Natural killer cell (primary cell): ENCODE results near the gene SPATS2L. TPM values are rescaled to one million over a fixed set of nuclear protein-coding genes. Genes with fewer than 3 reads are reported as not detected.

Experiments
- ATAC-seq, 3 donors: fragments of 150-1000 bp in 2 of 3; fragments of 200-7000 bp in 1 of 3; cut with Tn5 transposase; 1 replicate in 1 of 3; 2 replicates in 2 of 3; pipeline ENCODE4 v1.10.0; 2021; ENCODE audit warnings: mild to moderate bottlenecking in 2 of 3, moderate library complexity in 2 of 3
- DNase-seq, 2 donors: peaks; one replicate each; pipeline versions ENCODE4 v3.0.0 to v3.0.0-alpha.2; 2013 to 2021; ENCODE audit warnings: mixed read lengths in 1 of 2
- H3K27ac ChIP-seq: one replicate; pipeline ENCODE4 v1.5.1; 2013; ENCODE audit warnings: mild to moderate bottlenecking, low read length
- H3K27me3 ChIP-seq: one replicate; pipeline ENCODE4 v1.6.1; 2013; ENCODE audit warnings: low read length; ENCODE audit not compliant: control insufficient read depth, insufficient read depth
- H3K36me3 ChIP-seq: one replicate; pipeline ENCODE4 v1.6.1; 2013; ENCODE audit warnings: low read length; ENCODE audit not compliant: control insufficient read depth, insufficient read depth
- H3K4me1 ChIP-seq: one replicate; pipeline ENCODE4 v1.6.1; 2013; ENCODE audit warnings: low read length; ENCODE audit not compliant: control insufficient read depth, insufficient read depth
- H3K4me3 ChIP-seq: one replicate; pipeline ENCODE4 v1.5.1; 2013; ENCODE audit warnings: low read length
- H3K9me3 ChIP-seq: one replicate; pipeline ENCODE4 v1.6.1; 2013; ENCODE audit warnings: low read length; ENCODE audit not compliant: control insufficient read depth, insufficient read depth
- H3K27ac Mint-ChIP-seq, 2 donors: one replicate each; pipeline ENCODE4 v1.8.0; 2022; ENCODE audit warnings: mild to moderate bottlenecking in 2 of 2, mixed read lengths in 2 of 2, moderate library complexity in 1 of 2
- H3K27me3 Mint-ChIP-seq, 2 donors: one replicate each; pipeline ENCODE4 v1.8.0; 2022; ENCODE audit warnings: low read depth in 2 of 2, mixed read lengths in 2 of 2
- H3K36me3 Mint-ChIP-seq: one replicate; pipeline ENCODE4 v1.8.0; 2022; ENCODE audit warnings: mixed read lengths
- H3K4me1 Mint-ChIP-seq, 2 donors: one replicate each; pipeline ENCODE4 v1.8.0; 2022; ENCODE audit warnings: mixed read lengths in 2 of 2
- H3K4me3 Mint-ChIP-seq: one replicate; pipeline ENCODE4 v1.8.0; 2022; ENCODE audit warnings: mild to moderate bottlenecking, moderate library complexity, mixed read lengths
- H3K9me3 Mint-ChIP-seq, 2 donors: one replicate each; pipeline ENCODE4 v1.8.0; 2022; ENCODE audit warnings: mixed read lengths in 2 of 2
- WGBS: methylation state at CpG from one replicate; pipeline ENCODE4 v1.1.7; 2013; ENCODE audit warnings: missing lambda C conversion rate; ENCODE audit not compliant: insufficient coverage; 5-methylcytosine and 5-hydroxymethylcytosine counted together
- intact Hi-C: fragments of 100-400 bp; cut with micrococcal nuclease; formaldehyde crosslinking; loops from one replicate; pipeline ENCODE4 v1.14.2; 2022
- total RNA-seq, 4 donors: library from RNA; stranded (reverse); fragments of 120-200 nt in 1 of 4; gene quantifications; one replicate each; pipeline versions ENCODE4 v1.2.3 to v1.2.4, GENCODE V29; 2013 to 2022
- TF ChIP-seq, protein P1 (sequence below): fragments of 200-600 bp; IDR thresholded peaks from one replicate; pipeline ENCODE4 v1.8.0; 2022; ENCODE audit warnings: antibody characterized with exemption

The SPATS2L gene
- total RNA-seq, 3 donors from 2014 or later (not counting 1 experiment from before 2014, with no cell fraction given) = 3.8 to 10.9 (median 4.4) TPM

DNA sequence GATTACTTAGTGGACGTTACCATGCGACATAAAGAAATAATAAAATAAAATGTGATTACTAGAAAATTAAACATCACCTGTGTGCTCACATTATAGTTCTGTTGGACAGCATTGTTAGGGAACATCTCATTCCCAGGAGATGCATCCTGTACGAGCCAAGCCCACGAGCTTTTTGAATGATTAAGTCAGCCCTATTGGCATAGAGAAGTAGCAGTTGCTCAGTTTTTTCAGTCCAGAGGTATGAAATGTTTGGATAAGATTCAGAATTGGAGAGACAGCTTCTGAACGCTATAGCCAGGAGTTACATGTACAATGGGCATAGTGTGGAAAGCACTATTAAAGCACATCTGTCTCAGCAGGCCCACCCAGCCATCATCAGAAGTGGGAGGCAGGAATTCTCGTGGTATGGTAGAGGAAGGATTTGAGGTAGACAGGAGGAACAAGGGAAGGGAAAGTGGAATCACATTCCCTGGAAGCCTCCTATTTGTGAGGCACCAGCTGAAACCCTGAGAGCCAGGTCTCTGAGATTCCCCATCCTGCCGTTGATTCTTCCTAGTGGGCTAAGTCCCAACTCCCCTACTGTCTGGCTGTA lies 8.6 kb downstream of the SPATS2L start:
- H3K4me1 ChIP-seq = no peaks in the 10 kb centered on the region
- no peak overlapping the region for H3K4me3 ChIP-seq
- no peaks in the 10 kb centered on the region for H3K9me3 Mint-ChIP-seq
- H3K27ac Mint-ChIP-seq = no peak overlapping the region
- H3K27ac ChIP-seq = no peak overlapping the region
- H3K36me3 Mint-ChIP-seq = no peaks in the 10 kb centered on the region
- no peaks in the 10 kb centered on the region for H3K27me3 ChIP-seq
- DNase-seq (no peak), ATAC-seq (no peak)
- no peaks in the 10 kb centered on the region for H3K4me1 Mint-ChIP-seq
- WGBS = 93% methylated on average over 5 of the region's 7 CpGs
- H3K27me3 Mint-ChIP-seq = peaks cover 0 to 8% of the 10 kb centered on the region in 2 donors
- no peaks in the 10 kb centered on the region for H3K36me3 ChIP-seq
- H3K9me3 ChIP-seq = no peaks in the 10 kb centered on the region
- H3K4me3 Mint-ChIP-seq = no peak overlapping the region
- intact Hi-C loops = no loop called here
- TF ChIP-seq, protein P1, sequence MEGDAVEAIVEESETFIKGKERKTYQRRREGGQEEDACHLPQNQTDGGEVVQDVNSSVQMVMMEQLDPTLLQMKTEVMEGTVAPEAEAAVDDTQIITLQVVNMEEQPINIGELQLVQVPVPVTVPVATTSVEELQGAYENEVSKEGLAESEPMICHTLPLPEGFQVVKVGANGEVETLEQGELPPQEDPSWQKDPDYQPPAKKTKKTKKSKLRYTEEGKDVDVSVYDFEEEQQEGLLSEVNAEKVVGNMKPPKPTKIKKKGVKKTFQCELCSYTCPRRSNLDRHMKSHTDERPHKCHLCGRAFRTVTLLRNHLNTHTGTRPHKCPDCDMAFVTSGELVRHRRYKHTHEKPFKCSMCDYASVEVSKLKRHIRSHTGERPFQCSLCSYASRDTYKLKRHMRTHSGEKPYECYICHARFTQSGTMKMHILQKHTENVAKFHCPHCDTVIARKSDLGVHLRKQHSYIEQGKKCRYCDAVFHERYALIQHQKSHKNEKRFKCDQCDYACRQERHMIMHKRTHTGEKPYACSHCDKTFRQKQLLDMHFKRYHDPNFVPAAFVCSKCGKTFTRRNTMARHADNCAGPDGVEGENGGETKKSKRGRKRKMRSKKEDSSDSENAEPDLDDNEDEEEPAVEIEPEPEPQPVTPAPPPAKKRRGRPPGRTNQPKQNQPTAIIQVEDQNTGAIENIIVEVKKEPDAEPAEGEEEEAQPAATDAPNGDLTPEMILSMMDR = no peak

DNA sequence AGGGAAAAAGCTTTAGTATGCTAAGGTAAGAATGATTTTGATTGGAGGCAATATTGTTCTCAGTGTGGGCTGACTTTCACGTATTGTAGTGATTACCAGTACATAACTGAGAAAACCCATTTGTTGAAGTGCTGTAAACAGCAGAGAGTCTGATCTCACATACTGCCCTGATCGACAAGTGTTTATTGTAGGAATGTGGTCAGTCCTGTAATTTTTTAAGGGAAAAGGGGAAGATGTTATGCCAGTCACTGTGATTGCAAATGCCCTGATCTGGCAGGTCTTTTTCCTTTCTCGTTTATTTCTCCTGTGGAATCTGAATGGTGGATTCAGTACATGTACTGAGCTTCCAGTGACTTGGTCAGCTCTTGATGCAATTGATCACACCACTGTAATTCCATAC lies 11.5 kb downstream of the SPATS2L start:
- ATAC-seq = no peak
- no peak overlapping the region for H3K27ac Mint-ChIP-seq

DNA sequence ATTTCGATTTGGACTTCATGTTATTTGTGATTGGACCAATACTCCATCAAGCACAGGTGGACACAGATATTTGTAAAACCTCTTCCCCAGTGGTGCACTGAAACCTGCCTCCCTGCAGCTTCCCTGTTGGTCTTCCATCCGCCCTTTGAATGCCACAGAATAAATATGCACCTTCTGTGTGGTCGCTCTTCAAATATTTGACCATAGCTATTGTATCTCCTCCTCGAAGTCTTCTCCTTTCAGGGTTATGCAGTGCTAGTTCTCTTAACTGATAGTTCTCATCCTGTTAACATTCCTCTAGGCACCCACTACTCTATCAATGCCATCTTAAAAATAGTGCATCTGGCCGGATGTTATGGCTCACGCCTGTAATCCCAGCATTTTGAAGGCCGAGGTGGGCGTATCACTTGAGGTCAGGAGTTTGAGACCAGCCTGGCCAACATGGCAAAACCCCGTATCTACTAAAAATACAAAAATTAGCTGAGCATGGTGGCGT lies 12.5 kb downstream of the SPATS2L start:
- Mint-ChIP-seq H3K4me3 (no peak overlapping the region), H3K9me3 (no peaks in the 10 kb centered on the region), H3K36me3 (no peaks in the 10 kb centered on the region), H3K27me3 (no peaks in the 10 kb centered on the region), H3K4me1 (no peaks in the 10 kb centered on the region), H3K27ac (no peak overlapping the region)
- H3K9me3 ChIP-seq = no peaks in the 10 kb centered on the region
- intact Hi-C loops = no loop called here
- H3K4me3 ChIP-seq = no peak overlapping the region
- DNase-seq = no peak
- no peak overlapping the region for H3K27ac ChIP-seq
- no peaks in the 10 kb centered on the region for H3K4me1 ChIP-seq
- TF ChIP-seq, protein P1 = no peak
- no peak for ATAC-seq
- no peaks in the 10 kb centered on the region for H3K27me3 ChIP-seq
- WGBS = 84% methylated on average over 10 of the region's 10 CpGs
- no peaks in the 10 kb centered on the region for H3K36me3 ChIP-seq

More for the DNA sequence above, 11.5 kb downstream of the SPATS2L start:
- H3K27ac ChIP-seq = no peak overlapping the region
- H3K36me3 ChIP-seq = no peaks in the 10 kb centered on the region
- TF ChIP-seq, protein P1 = no peak
- 93% methylated on average over 3 of the region's 3 CpGs for WGBS
- no peaks in the 10 kb centered on the region for H3K9me3 ChIP-seq
- intact Hi-C loops = no loop called here
- no peak for DNase-seq
- Mint-ChIP-seq H3K27me3 (no peaks in the 10 kb centered on the region), H3K9me3 (no peaks in the 10 kb centered on the region), H3K4me1 (no peaks in the 10 kb centered on the region), H3K36me3 (no peaks in the 10 kb centered on the region), H3K4me3 (no peak overlapping the region)
- no peak overlapping the region for H3K4me3 ChIP-seq
- H3K27me3 ChIP-seq = no peaks in the 10 kb centered on the region
- no peaks in the 10 kb centered on the region for H3K4me1 ChIP-seq
